ENCODE measurements around the gene STARD3. TPM values are rescaled to one million over a fixed set of nuclear protein-coding genes. Genes with fewer than 3 reads are reported as not detected.
A peak's percentile ranks its signal among the peaks of the same experiment; 100 is the strongest.

Gene STARD3
- total and polyA plus RNA-seq, 2 of the 13 experiments (the other 11 are each of a cell fraction or from before 2014, with no cell fraction given): 34.6 to 100 TPM

- no peak for TF ChIP-seq SMARCE1 (IDR thresholded peaks at IDR 0.05; ENCODE audit: borderline replicate concordance)
- peak; percentile 59; the same call in 1 of the 2 replicates for TF ChIP-seq SRY (CRISPR knock-in tag; IDR thresholded peaks at IDR 0.05)
- no peak for TF ChIP-seq ZSCAN22 (CRISPR knock-in tag; IDR thresholded peaks at IDR 0.05)
- no peak for TF ChIP-seq ZNF260 (CRISPR knock-in tag; IDR thresholded peaks at IDR 0.05; ENCODE audit: borderline replicate concordance, low read depth)
- TF ChIP-seq IKZF1 (IDR thresholded peaks at IDR 0.05): no peak
- TF ChIP-seq MYC (CRISPR knock-in tag; IDR thresholded peaks at IDR 0.05; ENCODE audit: borderline replicate concordance): no peak
- peak; percentile 68; the same call in 1 of the 2 replicates for TF ChIP-seq HMGXB3 (CRISPR knock-in tag; IDR thresholded peaks at IDR 0.05; ENCODE audit: borderline replicate concordance)
- TF ChIP-seq HINFP (CRISPR knock-in tag; IDR thresholded peaks at IDR 0.05; ENCODE audit: low read depth): no peak
- TF ChIP-seq STAT5B (CRISPR knock-in tag; IDR thresholded peaks at IDR 0.05): peak; percentile 57; the same call in 1 of the 2 replicates
- TF ChIP-seq TFE3 (CRISPR knock-in tag; IDR thresholded peaks at IDR 0.05): peak; percentile 67; the same call in 1 of the 2 replicates
- no peak for TF ChIP-seq BRD4 (CRISPR knock-in tag; IDR thresholded peaks at IDR 0.05)
- TF ChIP-seq ZNF337 (CRISPR knock-in tag; IDR thresholded peaks at IDR 0.05; ENCODE audit: borderline replicate concordance, low read depth): no peak
- 0 out of 2 replicates have a peak, but pooled peaks have one; percentile 64 for TF ChIP-seq ZNF543 (CRISPR knock-in tag; IDR thresholded peaks at IDR 0.05)
- TF ChIP-seq MAX (IDR thresholded peaks at IDR 0.05): no peak
- TF ChIP-seq ZNF562 (CRISPR knock-in tag; IDR thresholded peaks at IDR 0.05; ENCODE audit: borderline replicate concordance): no peak
- no peak for TF ChIP-seq ZNF180 (CRISPR knock-in tag; IDR thresholded peaks at IDR 0.05; ENCODE audit: borderline replicate concordance, low read depth)
- 0 out of 2 replicates have a peak, but pooled peaks have one; percentile 51 for TF ChIP-seq BRCA1 (CRISPR knock-in tag; IDR thresholded peaks at IDR 0.05)
- no peak for TF ChIP-seq FIP1L1 (IDR thresholded peaks at IDR 0.05; ENCODE audit: borderline replicate concordance, insufficient read depth, low read depth, low read length)
- 0 out of 2 replicates have a peak, but pooled peaks have one; percentile 64 for TF ChIP-seq BCL3 (CRISPR knock-in tag; IDR thresholded peaks at IDR 0.05)
- TF ChIP-seq GABPB1 (CRISPR knock-in tag; IDR thresholded peaks at IDR 0.05): no peak; the same call in 1 of the 2 replicates
Measured at GRCh38 chr17:39591958-39592954, 44.7 kb upstream of the STARD3 start (continued).

Data from HepG2 (cell line).